ENCODE results near the gene FOXB2. TPM values are rescaled to one million over a fixed set of nuclear protein-coding genes. Genes with fewer than 3 reads are reported as not detected.
A peak's percentile ranks its signal among the peaks of the same experiment; 100 is the strongest.
"Not testable (repeated sequence)": the region's sequence is repeated elsewhere in the genome, so short reads cannot be mapped to it uniquely, and the experiment has no call there.

FOXB2 gene
- total RNA-seq, result not detected

GRCh38 chr9:77019236-77019925 is at the start of gene FOXB2:
FOXB2 (plus strand) TSS chr9:77019655; CDS start chr9:77019655, 0 bp downstream.
- Mint-ChIP-seq H3K4me1 (peaks cover 16% of the 10 kb centered on the region), H3K27me3 (peaks cover 80% of the 10 kb centered on the region), H3K4me3 (peak within 1 kb of the TSS; percentile 11), H3K27ac (peak within 1 kb of the TSS; percentile 72), H3K9me3 (no peaks in the 10 kb centered on the region), H3K36me3 (ENCODE audit: low read depth) (peaks cover 8% of the 10 kb centered on the region)
- ChIA-PET POLR2A (no interaction called here), CTCF (no interaction called here)
- no peak for DNase-seq

DNA sequence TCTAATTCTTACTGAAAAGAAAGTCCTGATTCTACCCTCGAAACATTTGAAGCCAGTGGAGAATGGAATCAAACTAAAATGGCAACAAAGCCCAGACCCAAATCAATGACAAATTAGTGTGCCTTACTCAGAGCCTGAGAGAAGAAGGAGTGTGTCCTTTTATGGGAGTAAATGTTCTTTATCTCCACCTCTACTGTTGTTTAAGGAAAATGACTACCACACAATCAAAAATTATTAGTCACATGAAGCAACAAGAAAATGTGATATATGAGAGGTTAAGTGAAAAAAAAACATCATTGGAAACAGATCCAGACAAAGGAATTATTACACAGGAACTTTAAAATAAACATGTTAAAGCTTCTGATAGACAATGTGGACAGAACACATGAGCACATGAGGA is 49.7 kb upstream of the FOXB2 start:
- Mint-ChIP-seq H3K36me3 (ENCODE audit: low read depth) (no peaks in the 10 kb centered on the region), H3K4me1 (no peaks in the 10 kb centered on the region), H3K27ac (no peak overlapping the region), H3K9me3 (no peaks in the 10 kb centered on the region), H3K27me3 (no peaks in the 10 kb centered on the region), H3K4me3 (no peak overlapping the region)
- ChIA-PET CTCF (no interaction called here), POLR2A (no interaction called here)
- DNase-seq, result no peak

GRCh38 chr9:76978831-76979230 is 40.6 kb upstream of the FOXB2 start:
- H3K4me1 Mint-ChIP-seq; H3K4me3 Mint-ChIP-seq; POLR2A ChIA-PET; DNase-seq; H3K36me3 Mint-ChIP-seq (ENCODE audit: low read depth); H3K27me3 Mint-ChIP-seq; H3K9me3 Mint-ChIP-seq; H3K27ac Mint-ChIP-seq: not testable (repeated sequence)
- CTCF ChIA-PET, result interaction anchor here (0.6 kb wide), 1 partner anchor 317 kb away, joined by 3 read pairs; no protein-coding TSS in a partner anchor

DNA sequence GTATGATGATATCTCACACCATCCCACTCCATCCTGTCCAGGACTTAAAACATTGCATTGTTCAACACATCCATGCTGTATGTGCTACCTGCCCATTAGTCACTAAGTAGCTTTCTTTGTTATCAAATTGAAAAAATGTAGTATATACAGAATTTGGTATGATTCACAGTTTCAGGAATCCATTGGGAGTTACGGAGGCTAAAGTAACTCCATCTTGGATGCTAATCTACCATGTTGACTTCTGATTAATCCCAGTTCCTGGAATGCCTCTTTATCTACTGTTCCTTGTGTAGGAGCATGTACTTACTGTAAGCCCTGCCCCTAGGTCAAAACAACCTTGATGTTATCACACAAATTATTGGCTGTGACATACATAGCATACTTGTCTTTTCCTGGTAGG is 38.9 kb upstream of the FOXB2 start:
- Mint-ChIP-seq H3K9me3 (no peaks in the 10 kb centered on the region), H3K27me3 (no peaks in the 10 kb centered on the region), H3K4me1 (no peaks in the 10 kb centered on the region), H3K27ac (no peak overlapping the region), H3K36me3 (ENCODE audit: low read depth) (no peaks in the 10 kb centered on the region), H3K4me3 (no peak overlapping the region)
- CTCF ChIA-PET, result no interaction called here
- DNase-seq, result no peak
- POLR2A ChIA-PET, result no interaction called here

DNA sequence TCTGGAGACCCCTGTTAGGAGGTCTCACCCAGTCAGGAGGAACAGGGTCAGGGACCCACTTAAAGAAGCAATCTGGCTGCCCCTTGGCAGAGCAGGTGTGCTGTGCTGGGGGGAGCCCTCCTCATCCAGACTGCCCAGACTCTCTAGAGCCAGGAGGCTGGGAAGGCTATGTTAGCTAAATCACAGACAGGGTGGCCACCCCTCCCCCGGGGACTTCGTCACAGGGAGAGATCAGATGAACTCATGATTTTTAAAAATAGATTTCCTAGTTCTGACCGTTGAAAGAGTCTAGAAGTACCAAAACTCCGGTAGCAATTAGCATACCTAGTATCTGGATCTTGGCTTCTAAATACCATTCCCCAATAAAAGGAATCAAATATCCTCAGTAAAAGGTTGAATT is 35.0 kb upstream of the FOXB2 start:
- ChIA-PET CTCF (no interaction called here), POLR2A (no interaction called here)
- Mint-ChIP-seq H3K36me3 (ENCODE audit: low read depth) (no peaks in the 10 kb centered on the region), H3K27ac (no peak overlapping the region), H3K4me3 (no peak overlapping the region), H3K9me3 (no peaks in the 10 kb centered on the region), H3K4me1 (no peaks in the 10 kb centered on the region), H3K27me3 (peaks cover 3% of the 10 kb centered on the region)
- DNase-seq, result no peak

DNA sequence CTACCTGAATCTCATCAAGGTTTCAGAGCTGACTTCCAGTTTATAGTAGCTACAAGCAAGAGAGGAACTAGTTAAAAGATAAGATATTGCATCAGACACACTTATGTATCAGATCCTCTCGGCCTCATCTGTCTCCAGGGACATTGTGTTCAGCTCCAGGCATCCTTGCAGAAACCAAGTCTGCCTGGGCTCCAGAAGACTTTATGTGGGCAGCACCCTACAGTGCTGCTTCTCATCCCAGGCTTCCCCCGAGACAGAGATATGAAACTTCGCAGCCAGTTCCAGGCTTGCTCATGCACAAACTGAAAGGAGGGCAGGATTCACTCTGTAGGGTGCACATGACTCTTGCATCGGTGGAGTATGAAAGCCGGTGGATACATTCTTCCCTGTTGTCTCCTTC is 33.9 kb upstream of the FOXB2 start:
- peaks cover 3% of the 10 kb centered on the region for H3K27me3 Mint-ChIP-seq
- H3K36me3 Mint-ChIP-seq (ENCODE audit: low read depth), result no peaks in the 10 kb centered on the region
- no peak overlapping the region for H3K27ac Mint-ChIP-seq
- ChIA-PET CTCF (no interaction called here), POLR2A (no interaction called here)
- no peaks in the 10 kb centered on the region for H3K4me1 Mint-ChIP-seq
- no peak for DNase-seq
- no peaks in the 10 kb centered on the region for H3K9me3 Mint-ChIP-seq
- H3K4me3 Mint-ChIP-seq, result no peak overlapping the region

DNA sequence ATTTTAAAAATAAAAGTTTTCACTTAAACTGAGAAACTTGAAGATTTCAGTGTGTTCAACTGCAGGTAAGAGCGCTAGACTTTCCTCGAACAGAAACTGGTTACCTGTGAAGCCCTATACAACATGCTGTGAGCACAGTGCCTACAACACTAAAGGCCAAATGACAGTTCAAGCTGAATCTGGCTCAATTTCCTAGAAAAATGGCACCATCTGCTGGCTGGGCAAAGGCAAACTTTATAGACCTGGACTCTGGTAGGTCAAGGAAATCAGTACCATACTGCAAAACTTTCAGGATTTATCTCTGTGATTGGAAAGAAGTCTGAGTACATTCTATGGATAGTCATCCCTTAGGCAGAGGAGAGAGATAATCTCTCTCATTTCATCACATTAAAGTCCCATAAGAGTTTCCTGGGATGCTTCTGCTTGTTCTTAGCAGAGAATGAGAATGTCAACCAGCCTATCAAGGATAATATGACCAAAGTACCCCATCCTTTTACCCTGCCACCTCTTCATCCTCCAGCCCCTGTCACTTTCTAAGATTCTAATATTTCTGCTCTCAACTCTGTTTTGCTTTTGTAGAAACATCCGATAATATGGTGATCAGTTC is 31.8 kb upstream of the FOXB2 start:
- no peak for DNase-seq
- no peaks in the 10 kb centered on the region for H3K36me3 Mint-ChIP-seq (ENCODE audit: low read depth)
- H3K4me3 Mint-ChIP-seq, result no peak overlapping the region
- CTCF ChIA-PET, result no interaction called here
- H3K4me1 Mint-ChIP-seq, result no peaks in the 10 kb centered on the region
- peaks cover 3% of the 10 kb centered on the region for H3K27me3 Mint-ChIP-seq
- H3K9me3 Mint-ChIP-seq, result no peaks in the 10 kb centered on the region
- POLR2A ChIA-PET, result no interaction called here
- no peak overlapping the region for H3K27ac Mint-ChIP-seq

GRCh38 chr9:76988941-76989340 is 30.5 kb upstream of the FOXB2 start:
- H3K4me3 Mint-ChIP-seq, result no peak overlapping the region
- H3K27ac Mint-ChIP-seq, result no peak overlapping the region
- H3K9me3 Mint-ChIP-seq, result no peaks in the 10 kb centered on the region
- no peak for DNase-seq
- no peaks in the 10 kb centered on the region for H3K4me1 Mint-ChIP-seq
- ChIA-PET POLR2A (no interaction called here), CTCF (no interaction called here)
- no peaks in the 10 kb centered on the region for H3K36me3 Mint-ChIP-seq (ENCODE audit: low read depth)
- peaks cover 3% of the 10 kb centered on the region for H3K27me3 Mint-ChIP-seq

GRCh38 chr9:76989501-76989900 is 30.0 kb upstream of the FOXB2 start:
- ChIA-PET POLR2A (no interaction called here), CTCF (no interaction called here)
- Mint-ChIP-seq H3K27me3 (peaks cover 3% of the 10 kb centered on the region), H3K36me3 (ENCODE audit: low read depth) (no peaks in the 10 kb centered on the region), H3K27ac (no peak overlapping the region), H3K4me1 (no peaks in the 10 kb centered on the region), H3K9me3 (no peaks in the 10 kb centered on the region), H3K4me3 (no peak overlapping the region)
- no peak for DNase-seq

DNA sequence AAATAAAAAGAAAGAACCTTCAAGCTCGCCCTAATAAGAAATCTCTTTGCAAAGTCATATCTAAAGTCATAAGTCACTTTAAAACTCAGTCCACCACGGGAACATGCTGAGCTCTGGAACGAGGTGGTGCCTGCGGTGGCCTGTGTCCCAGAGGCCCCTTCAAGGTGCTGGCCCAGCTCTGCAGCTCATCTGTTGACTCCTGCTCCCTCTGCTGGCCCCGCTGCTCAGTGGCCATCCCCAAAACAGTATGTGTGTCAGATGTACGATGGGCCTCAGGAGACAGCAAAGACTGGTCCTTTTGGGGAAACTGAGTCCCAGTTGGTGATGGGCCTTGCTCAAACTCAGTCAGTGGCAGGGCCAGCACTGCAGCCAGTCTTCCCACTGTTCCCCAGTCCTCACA is 22.8 kb upstream of the FOXB2 start:
- ChIA-PET POLR2A (no interaction called here), CTCF (no interaction called here)
- no peak for DNase-seq
- Mint-ChIP-seq H3K36me3 (ENCODE audit: low read depth) (no peaks in the 10 kb centered on the region), H3K27ac (no peak overlapping the region), H3K9me3 (no peaks in the 10 kb centered on the region), H3K4me3 (no peak overlapping the region), H3K27me3 (peaks cover 2% of the 10 kb centered on the region), H3K4me1 (no peaks in the 10 kb centered on the region)

GRCh38 chr9:76999261-76999660 is 20.2 kb upstream of the FOXB2 start:
- Mint-ChIP-seq H3K27ac (no peak overlapping the region), H3K36me3 (ENCODE audit: low read depth) (no peaks in the 10 kb centered on the region), H3K4me1 (no peaks in the 10 kb centered on the region), H3K4me3 (no peak overlapping the region), H3K9me3 (no peaks in the 10 kb centered on the region), H3K27me3 (peaks cover 2% of the 10 kb centered on the region)
- no peak for DNase-seq
- ChIA-PET CTCF (no interaction called here), POLR2A (no interaction called here)

DNA sequence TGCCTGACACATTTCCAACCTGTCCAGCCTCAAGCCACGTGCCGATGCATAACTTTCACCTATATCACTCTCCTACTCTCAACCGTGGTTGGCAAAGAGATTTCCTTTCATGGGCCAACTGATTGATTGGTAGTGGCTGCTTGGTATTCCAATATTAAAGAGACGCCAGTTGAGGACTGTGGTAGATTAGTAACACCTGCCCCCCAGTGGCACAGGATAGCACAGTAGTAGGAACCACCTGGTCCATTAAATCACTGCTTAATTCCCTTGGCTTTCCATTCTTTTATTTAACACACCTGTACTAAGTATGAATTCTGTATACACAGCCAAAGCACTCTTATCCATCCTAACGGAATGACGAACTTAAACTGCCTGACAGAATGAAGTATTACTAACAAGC is 19.1 kb upstream of the FOXB2 start:
- no peaks in the 10 kb centered on the region for H3K4me1 Mint-ChIP-seq
- no peaks in the 10 kb centered on the region for H3K9me3 Mint-ChIP-seq
- no peak overlapping the region for H3K4me3 Mint-ChIP-seq
- H3K27ac Mint-ChIP-seq, result no peak overlapping the region
- H3K36me3 Mint-ChIP-seq (ENCODE audit: low read depth), result no peaks in the 10 kb centered on the region
- ChIA-PET CTCF (interaction anchor here (0.6 kb wide), 1 partner anchor 115 kb away, joined by 3 read pairs; no protein-coding TSS in a partner anchor), POLR2A (no interaction called here)
- H3K27me3 Mint-ChIP-seq, result peaks cover 3% of the 10 kb centered on the region
- DNase-seq, result no peak

GRCh38 chr9:77003366-77003765 is 16.1 kb upstream of the FOXB2 start:
- Mint-ChIP-seq H3K4me1 (no peaks in the 10 kb centered on the region), H3K36me3 (ENCODE audit: low read depth) (no peaks in the 10 kb centered on the region), H3K27ac (no peak overlapping the region), H3K4me3 (no peak overlapping the region), H3K9me3 (no peaks in the 10 kb centered on the region), H3K27me3 (peaks cover 11% of the 10 kb centered on the region)
- POLR2A ChIA-PET, result no interaction called here
- CTCF ChIA-PET, result no interaction called here
- DNase-seq, result no peak

DNA sequence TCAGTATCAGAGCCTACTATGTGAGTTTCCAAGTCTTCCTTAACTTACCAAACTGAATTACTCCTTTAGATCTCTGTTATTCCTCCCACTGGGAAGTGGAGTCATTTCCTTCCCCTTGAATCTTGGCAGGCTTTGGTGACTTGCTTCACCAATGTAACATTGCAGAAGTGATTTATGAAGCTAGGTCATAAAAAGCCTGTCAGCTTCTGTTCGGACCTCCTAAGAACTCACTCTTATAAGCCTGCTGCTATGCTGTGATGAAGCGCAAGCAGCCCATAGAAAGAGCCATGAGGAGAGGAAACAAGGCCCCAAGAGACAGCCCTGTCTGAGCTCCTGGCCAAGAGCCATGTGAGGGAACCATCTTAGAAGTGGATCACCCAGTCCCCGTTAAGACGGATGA is 14.2 kb upstream of the FOXB2 start:
- no peak for DNase-seq
- CTCF ChIA-PET, result no interaction called here
- Mint-ChIP-seq H3K27me3 (peaks cover 19% of the 10 kb centered on the region), H3K27ac (no peak overlapping the region), H3K4me3 (no peak overlapping the region), H3K36me3 (ENCODE audit: low read depth) (no peaks in the 10 kb centered on the region), H3K9me3 (no peaks in the 10 kb centered on the region), H3K4me1 (no peaks in the 10 kb centered on the region)
- POLR2A ChIA-PET, result no interaction called here
